ENCODE results near the gene SLC25A41. TPM values are rescaled to one million over a fixed set of nuclear protein-coding genes. Genes with fewer than 3 reads are reported as not detected.
"Not testable (repeated sequence)": the region's sequence is repeated elsewhere in the genome, so short reads cannot be mapped to it uniquely, and the experiment has no call there.

The SLC25A41 gene
- total RNA-seq, 4 donors from 2014 or later, result not detected

DNA sequence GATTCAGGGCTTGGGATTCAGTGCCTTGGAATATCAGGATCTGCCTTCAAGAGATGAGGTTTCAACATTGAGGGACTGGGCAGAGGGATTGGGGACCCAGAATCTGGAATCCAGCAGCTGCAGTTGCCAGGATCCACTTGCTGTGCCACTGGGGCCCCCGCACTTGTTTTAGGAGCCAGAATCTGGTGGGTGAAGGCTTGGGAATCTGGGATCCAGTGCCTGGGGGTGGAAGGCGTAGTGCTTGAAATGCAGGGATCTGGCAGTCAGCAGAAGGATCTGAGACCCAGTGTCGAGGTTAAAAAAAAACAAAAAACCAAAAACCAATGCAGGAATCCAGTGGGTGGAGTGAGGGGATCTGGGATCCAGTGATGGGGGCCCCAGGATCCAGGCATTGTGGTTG is 7.3 kb upstream of the SLC25A41 start:
- Histone ChIP-seq H3K27ac (no peak overlapping the region), H3K27me3 (no peaks in the 10 kb centered on the region), H3K4me3 (no peak overlapping the region), H3K9me3 (no peaks in the 10 kb centered on the region), H3K36me3 (peaks cover 11% of the 10 kb centered on the region), H3K4me1 (no peaks in the 10 kb centered on the region)
- no peak for DNase-seq (ENCODE audit: low spot score in 2 of 2)
- WGBS, result 73% methylated on average over 3 of the region's 3 CpGs
- TF ChIP-seq POLR2A (IDR thresholded peaks at IDR 0.05), result no peak
- no peak for TF ChIP-seq POLR2AphosphoS5 (IDR thresholded peaks at IDR 0.05)
- no peak for TF ChIP-seq EP300 (IDR thresholded peaks at IDR 0.05)
- TF ChIP-seq, protein P1, sequence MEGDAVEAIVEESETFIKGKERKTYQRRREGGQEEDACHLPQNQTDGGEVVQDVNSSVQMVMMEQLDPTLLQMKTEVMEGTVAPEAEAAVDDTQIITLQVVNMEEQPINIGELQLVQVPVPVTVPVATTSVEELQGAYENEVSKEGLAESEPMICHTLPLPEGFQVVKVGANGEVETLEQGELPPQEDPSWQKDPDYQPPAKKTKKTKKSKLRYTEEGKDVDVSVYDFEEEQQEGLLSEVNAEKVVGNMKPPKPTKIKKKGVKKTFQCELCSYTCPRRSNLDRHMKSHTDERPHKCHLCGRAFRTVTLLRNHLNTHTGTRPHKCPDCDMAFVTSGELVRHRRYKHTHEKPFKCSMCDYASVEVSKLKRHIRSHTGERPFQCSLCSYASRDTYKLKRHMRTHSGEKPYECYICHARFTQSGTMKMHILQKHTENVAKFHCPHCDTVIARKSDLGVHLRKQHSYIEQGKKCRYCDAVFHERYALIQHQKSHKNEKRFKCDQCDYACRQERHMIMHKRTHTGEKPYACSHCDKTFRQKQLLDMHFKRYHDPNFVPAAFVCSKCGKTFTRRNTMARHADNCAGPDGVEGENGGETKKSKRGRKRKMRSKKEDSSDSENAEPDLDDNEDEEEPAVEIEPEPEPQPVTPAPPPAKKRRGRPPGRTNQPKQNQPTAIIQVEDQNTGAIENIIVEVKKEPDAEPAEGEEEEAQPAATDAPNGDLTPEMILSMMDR (IDR thresholded peaks at IDR 0.05), result no peak

DNA sequence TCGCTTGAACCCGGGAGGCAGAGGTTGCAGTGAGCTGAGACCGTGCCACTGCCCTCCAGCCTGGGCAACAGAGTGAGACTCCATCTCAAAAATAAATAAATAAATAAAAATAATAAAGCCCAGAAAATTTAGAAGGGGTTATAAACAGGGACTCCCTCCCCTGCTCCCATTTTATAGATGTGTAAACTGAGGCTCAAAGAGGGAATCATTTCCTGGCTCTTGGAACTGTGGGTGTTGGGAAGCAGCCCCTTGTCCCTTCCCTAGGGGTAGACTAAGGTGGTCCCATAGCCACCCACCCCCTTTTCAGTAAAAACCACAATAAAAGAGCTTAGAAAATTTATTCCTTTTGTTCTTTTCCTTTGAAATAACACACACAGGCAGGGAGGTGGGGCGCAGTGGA is 6.2 kb upstream of the SLC25A41 start:
- TF ChIP-seq POLR2AphosphoS5 (IDR thresholded peaks at IDR 0.05) (no peak), EP300 (IDR thresholded peaks at IDR 0.05) (no peak), POLR2A (IDR thresholded peaks at IDR 0.05) (no peak)
- TF ChIP-seq, protein P1 (IDR thresholded peaks at IDR 0.05), result no peak
- H3K27ac ChIP-seq, result no peak overlapping the region
- peaks cover 2% of the 10 kb centered on the region for H3K36me3 ChIP-seq
- H3K9me3 ChIP-seq, result no peaks in the 10 kb centered on the region
- H3K27me3 ChIP-seq, result no peaks in the 10 kb centered on the region
- DNase-seq (ENCODE audit: low spot score in 2 of 2), result no peak
- H3K4me1 ChIP-seq, result no peaks in the 10 kb centered on the region
- no peak overlapping the region for H3K4me3 ChIP-seq
- WGBS, result 81% methylated on average over 4 of the region's 4 CpGs

GRCh38 chr19:6433165-6433564 is 398 bp downstream of the SLC25A41 start:
- DNase-seq (ENCODE audit: low spot score in 2 of 2), result no peak
- Histone ChIP-seq H3K4me1 (no peaks in the 10 kb centered on the region), H3K4me3 (no peak overlapping the region), H3K27ac (no peak overlapping the region), H3K9me3 (no peaks in the 10 kb centered on the region), H3K27me3 (no peaks in the 10 kb centered on the region), H3K36me3 (no peaks in the 10 kb centered on the region)
- TF ChIP-seq, protein P1 (IDR thresholded peaks at IDR 0.05), result no peak
- TF ChIP-seq POLR2AphosphoS5 (IDR thresholded peaks at IDR 0.05) (no peak), EP300 (IDR thresholded peaks at IDR 0.05) (no peak), POLR2A (IDR thresholded peaks at IDR 0.05) (no peak)
- WGBS, result 74% methylated on average over 4 of the region's 11 CpGs

- WGBS, result 93% methylated on average over 11 of the region's 11 CpGs
- TF ChIP-seq, protein P1 (IDR thresholded peaks at IDR 0.05), result no peak
- Histone ChIP-seq H3K4me1 (no peaks in the 10 kb centered on the region), H3K9me3 (no peaks in the 10 kb centered on the region), H3K36me3 (no peaks in the 10 kb centered on the region), H3K27ac (no peak overlapping the region), H3K27me3 (no peaks in the 10 kb centered on the region), H3K4me3 (no peak overlapping the region)
- DNase-seq (ENCODE audit: low spot score in 2 of 2), result no peak
Observed at GRCh38 chr19:6431891-6432290, 1.7 kb downstream of the SLC25A41 start.

DNA sequence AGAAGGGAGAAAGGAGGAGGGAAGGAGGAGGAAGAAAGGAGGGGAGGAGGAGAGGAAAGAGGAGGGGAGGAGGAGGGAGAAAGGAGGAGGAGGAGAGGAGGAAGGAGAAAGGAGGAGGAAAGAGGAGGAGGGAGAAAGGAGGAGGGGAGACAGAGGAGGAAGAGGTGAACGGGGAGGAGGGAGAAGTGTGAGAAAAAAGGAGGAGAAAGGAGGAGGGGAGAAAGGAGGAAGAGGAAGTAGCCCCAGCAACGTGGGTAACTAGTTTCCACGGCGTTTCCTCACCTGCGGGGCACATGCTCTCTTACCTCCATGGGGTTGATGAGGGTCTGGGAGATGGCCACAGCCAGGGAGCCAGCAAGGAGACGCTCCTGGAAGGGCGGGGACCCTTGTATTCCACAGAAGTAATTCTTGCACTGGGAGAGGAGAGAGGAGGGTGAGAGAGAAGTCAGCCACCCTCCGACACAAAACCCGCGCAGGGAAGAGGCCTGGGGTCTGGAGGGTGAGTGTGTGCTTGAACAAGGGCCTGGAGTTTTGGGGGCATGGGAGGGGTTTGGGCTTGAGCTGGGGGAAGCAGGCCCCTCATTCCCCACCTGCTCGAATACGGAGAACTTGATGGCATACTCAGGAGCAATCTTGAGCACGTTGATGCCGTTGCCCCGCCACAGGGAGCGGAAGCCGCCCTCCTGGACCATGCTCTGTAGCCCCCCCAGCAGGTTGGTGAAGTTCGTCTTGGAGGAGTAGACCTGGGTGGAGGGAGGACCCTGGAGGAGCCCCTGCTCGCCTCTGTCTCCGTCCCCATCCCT is 3.9 kb downstream of the SLC25A41 start:
- Histone ChIP-seq H3K4me3 (no peak overlapping the region), H3K4me1 (peaks cover 7% of the 10 kb centered on the region), H3K36me3 (no peaks in the 10 kb centered on the region), H3K9me3 (no peaks in the 10 kb centered on the region), H3K27ac (no peak overlapping the region), H3K27me3 (no peaks in the 10 kb centered on the region)
- TF ChIP-seq POLR2A (IDR thresholded peaks at IDR 0.05) (no peak), EP300 (IDR thresholded peaks at IDR 0.05) (no peak), POLR2AphosphoS5 (IDR thresholded peaks at IDR 0.05) (no peak)
- TF ChIP-seq, protein P1 (IDR thresholded peaks at IDR 0.05), result no peak
- WGBS, result 64% methylated on average over 20 of the region's 20 CpGs
- DNase-seq (ENCODE audit: low spot score in 2 of 2), result no peak

- not testable (repeated sequence) for H3K36me3 ChIP-seq; DNase-seq (ENCODE audit: low spot score in 2 of 2); H3K4me3 ChIP-seq; H3K27me3 ChIP-seq; H3K4me1 ChIP-seq; H3K27ac ChIP-seq; H3K9me3 ChIP-seq
- 91% methylated on average over 2 of the region's 2 CpGs for WGBS
Observed at GRCh38 chr19:6428692-6429418, 4.7 kb downstream of the SLC25A41 start.

Data from suprapubic skin (tissue), 4 donors.